Smooth muscle cell (in vitro differentiated cells): ENCODE results near the gene MYO1E. TPM values are rescaled to one million over a fixed set of nuclear protein-coding genes. Genes with fewer than 3 reads are reported as not detected.

Source experiments
- DNase-seq: peaks from one replicate; lab custom pipeline; 2025; ENCODE audit not compliant: unreplicated experiment; lab: John Stamatoyannopoulos, UW
- H2AFZ ChIP-seq: fragments of 200-600 bp; sonication (generic); 2 replicates; pipeline ENCODE4 v1.6.0; 2016; ENCODE audit warnings: antibody characterized with exemption, low read depth, mild to moderate bottlenecking
- H3F3A ChIP-seq: fragments of 200-600 bp; sonication (generic); 2 replicates; pipeline ENCODE4 v1.6.0; 2017; ENCODE audit warnings: antibody characterized with exemption, low read depth
- H3K27ac ChIP-seq: fragments of 200-600 bp; sonication (generic); 2 replicates; pipeline ENCODE4 v1.5.1; 2016; ENCODE audit warnings: low read depth, mild to moderate bottlenecking
- H3K27me3 ChIP-seq: fragments of 200-600 bp; sonication (generic); 2 replicates; pipeline ENCODE4 v1.6.1; 2016; ENCODE audit warnings: low read depth, mild to moderate bottlenecking
- H3K36me3 ChIP-seq: fragments of 200-600 bp; sonication (generic); 2 replicates; pipeline ENCODE4 v1.5.1; 2016; ENCODE audit warnings: low read depth
- H3K4me1 ChIP-seq: fragments of 200-600 bp; sonication (generic); 2 replicates; pipeline ENCODE4 v1.5.1; 2016; ENCODE audit warnings: low read depth
- H3K4me2 ChIP-seq: fragments of 200-600 bp; sonication (generic); 2 replicates; pipeline ENCODE4 v1.6.0; 2016; ENCODE audit warnings: mild to moderate bottlenecking
- H3K4me3 ChIP-seq: fragments of 200-600 bp; sonication (generic); 2 replicates; pipeline ENCODE4 v1.5.1; 2016; ENCODE audit warnings: mild to moderate bottlenecking
- H3K79me2 ChIP-seq: fragments of 200-600 bp; sonication (generic); 2 replicates; pipeline ENCODE4 v1.6.0; 2016; ENCODE audit warnings: low read depth, mild to moderate bottlenecking
- H3K9ac ChIP-seq: fragments of 200-600 bp; sonication (generic); 2 replicates; pipeline ENCODE4 v1.6.0; 2016; ENCODE audit warnings: low read depth
- H3K9me3 ChIP-seq: fragments of 200-600 bp; sonication (generic); replicated peaks from 2 replicates; pipeline ENCODE4 v1.5.1; 2016; ENCODE audit warnings: low read depth
- H4K20me1 ChIP-seq: fragments of 200-600 bp; sonication (generic); 2 replicates; pipeline ENCODE4 v1.6.0; 2016; ENCODE audit warnings: low read depth
- WGBS: methylation state at CpG from one replicate; pipeline ENCODE4 v1.1.7; 2016; ENCODE audit warnings: low lambda C conversion rate; 5-methylcytosine and 5-hydroxymethylcytosine counted together
- polyA plus RNA-seq: library from polyadenylated mRNA; unstranded; fragments of >200 nt; fragmentation: Nextera tagmentation; extraction: Ambion mirVana; gene quantifications from 2 replicates; pipeline ENCODE4 v1.2.1, GENCODE V29; 2016
- total RNA-seq: library from RNA; depleted of rRNA; stranded (reverse); fragments of >200 nt; gene quantifications from 2 replicates; pipeline ENCODE4 v1.2.3, GENCODE V29; 2014
- TF ChIP-seq, protein P1 (sequence below): fragments of 200-600 bp; sonication (generic); IDR thresholded peaks from 2 replicates; pipeline ENCODE4 v1.5.1; 2017; ENCODE audit warnings: borderline replicate concordance, mild to moderate bottlenecking, antibody characterized with exemption; ENCODE audit not compliant: insufficient read depth, poor library complexity, severe bottlenecking

MYO1E gene
- total and polyA plus RNA-seq, 2 experiments from 2014 or later, result 50.0 to 54.5 TPM

DNA sequence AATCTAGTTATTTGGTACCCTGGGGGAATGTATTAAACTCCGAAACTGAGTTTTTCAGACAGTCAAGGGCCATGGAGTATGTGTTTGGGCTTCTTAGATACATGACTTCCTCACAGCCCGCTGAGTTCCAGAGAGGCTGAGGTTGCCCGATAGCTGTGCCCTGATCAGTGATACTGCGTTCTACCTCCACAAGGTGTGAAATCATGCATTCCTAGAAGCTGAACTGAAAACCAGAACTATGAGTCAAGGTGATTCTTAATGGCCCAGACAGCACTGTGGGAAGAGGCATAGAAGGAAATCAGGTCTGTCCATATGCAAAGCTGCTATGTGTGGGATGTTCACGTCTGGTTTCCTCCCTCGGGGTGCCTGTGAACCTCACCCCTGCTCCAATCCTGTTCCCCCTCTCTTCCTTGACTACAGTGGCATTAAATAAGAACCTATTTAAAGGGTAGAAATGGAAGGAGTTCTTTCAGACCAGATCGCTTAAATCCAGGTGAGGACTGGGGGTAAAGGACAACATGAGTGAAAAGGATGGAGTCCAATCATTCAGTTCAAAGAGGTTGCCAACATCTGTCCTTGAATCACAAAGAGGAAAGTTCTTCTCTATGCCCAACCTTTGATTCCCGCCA is 74.3 kb downstream of the MYO1E start:
- Histone ChIP-seq H4K20me1 (peaks cover 20% of the 10 kb centered on the region), H3K4me1 (peaks cover 18% of the 10 kb centered on the region), H2AFZ (no peak overlapping the region), H3K27me3 (no peaks in the 10 kb centered on the region), H3K9me3 (no peaks in the 10 kb centered on the region), H3K79me2 (peaks cover 33% of the 10 kb centered on the region), H3K36me3 (no peaks in the 10 kb centered on the region), H3F3A (peaks cover 7% of the 10 kb centered on the region), H3K4me3 (no peak overlapping the region), H3K4me2 (no peak overlapping the region), H3K9ac (no peak overlapping the region), H3K27ac (peak overlapping the region; percentile 31)
- WGBS, result 80% methylated on average over 8 of the region's 8 CpGs
- DNase-seq, result no peak
- TF ChIP-seq, protein P1, sequence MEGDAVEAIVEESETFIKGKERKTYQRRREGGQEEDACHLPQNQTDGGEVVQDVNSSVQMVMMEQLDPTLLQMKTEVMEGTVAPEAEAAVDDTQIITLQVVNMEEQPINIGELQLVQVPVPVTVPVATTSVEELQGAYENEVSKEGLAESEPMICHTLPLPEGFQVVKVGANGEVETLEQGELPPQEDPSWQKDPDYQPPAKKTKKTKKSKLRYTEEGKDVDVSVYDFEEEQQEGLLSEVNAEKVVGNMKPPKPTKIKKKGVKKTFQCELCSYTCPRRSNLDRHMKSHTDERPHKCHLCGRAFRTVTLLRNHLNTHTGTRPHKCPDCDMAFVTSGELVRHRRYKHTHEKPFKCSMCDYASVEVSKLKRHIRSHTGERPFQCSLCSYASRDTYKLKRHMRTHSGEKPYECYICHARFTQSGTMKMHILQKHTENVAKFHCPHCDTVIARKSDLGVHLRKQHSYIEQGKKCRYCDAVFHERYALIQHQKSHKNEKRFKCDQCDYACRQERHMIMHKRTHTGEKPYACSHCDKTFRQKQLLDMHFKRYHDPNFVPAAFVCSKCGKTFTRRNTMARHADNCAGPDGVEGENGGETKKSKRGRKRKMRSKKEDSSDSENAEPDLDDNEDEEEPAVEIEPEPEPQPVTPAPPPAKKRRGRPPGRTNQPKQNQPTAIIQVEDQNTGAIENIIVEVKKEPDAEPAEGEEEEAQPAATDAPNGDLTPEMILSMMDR, result no peak

DNA sequence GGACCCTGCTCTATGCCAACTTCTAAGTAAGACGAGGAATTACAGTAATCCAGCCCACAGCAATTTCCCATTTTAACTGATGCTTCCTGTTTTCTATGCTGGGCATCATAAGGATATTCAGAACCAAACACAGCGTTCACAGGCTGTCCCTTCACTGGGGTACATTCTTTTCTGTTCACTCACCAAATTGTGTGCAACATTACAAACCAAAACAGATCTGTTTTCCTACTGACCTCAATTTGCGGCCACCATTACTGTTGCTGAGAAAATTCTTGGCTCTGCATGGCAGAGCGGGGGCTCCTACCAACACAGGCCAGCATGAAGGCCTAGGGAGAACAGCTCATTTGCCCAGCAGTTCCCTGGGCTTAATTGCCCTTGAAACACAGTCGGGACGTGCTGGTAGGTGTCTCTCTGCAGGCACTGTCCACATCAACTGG is 76.5 kb downstream of the MYO1E start:
- Histone ChIP-seq H3K4me3 (no peak overlapping the region), H3K27ac (peak overlapping the region; percentile 84), H3K9me3 (no peaks in the 10 kb centered on the region), H2AFZ (no peak overlapping the region), H3K79me2 (peaks cover 23% of the 10 kb centered on the region), H3K36me3 (no peaks in the 10 kb centered on the region), H3K27me3 (no peaks in the 10 kb centered on the region), H3K9ac (peak overlapping the region; percentile 44), H3K4me2 (peak overlapping the region; percentile 58), H4K20me1 (peaks cover 8% of the 10 kb centered on the region), H3K4me1 (peaks cover 31% of the 10 kb centered on the region), H3F3A (peaks cover 7% of the 10 kb centered on the region)
- 39% methylated on average over 6 of the region's 6 CpGs for whole genome bisulfite sequencing
- DNase-seq, result no peak
- TF ChIP-seq, protein P1, result no peak

DNA sequence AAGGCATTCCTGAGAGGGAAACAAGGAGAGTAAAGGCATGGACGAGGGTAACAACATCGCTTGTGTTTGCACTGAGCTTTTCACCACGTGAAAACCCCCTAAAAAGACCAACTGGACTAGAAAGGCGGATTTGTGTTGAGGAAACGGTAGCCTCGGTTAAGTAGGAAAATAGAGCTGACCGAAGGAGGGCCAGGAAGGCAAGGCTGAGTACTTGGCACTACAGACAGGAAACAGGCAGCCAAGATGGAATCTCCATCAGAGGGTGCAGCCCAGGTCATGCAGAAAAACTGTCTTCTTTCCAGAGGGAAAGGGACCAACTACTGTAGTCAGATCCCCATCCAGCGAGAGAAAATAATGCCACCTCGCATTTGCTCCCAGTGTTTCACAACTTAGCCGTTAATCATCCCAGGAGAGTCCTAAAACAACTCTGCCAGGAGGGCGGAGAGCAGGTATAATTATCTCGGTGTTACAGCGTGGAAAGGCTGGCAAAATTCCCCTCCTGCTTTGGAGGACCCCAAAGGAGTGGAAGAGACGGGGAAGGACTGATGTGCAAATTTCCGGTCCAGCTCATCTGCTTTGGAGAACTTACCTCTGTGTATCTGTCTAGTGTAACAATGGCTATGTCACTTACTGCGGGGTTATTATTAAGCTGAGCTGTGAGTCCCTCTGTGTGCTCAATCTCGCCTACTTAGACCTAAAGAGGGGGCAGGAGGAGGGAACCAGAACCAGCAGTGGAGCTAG is 77.2 kb downstream of the MYO1E start:
- H3K79me2 ChIP-seq, result peaks cover 23% of the 10 kb centered on the region
- no peaks in the 10 kb centered on the region for H3K9me3 ChIP-seq
- no peaks in the 10 kb centered on the region for H3K36me3 ChIP-seq
- peak overlapping the region; percentile 44 for H3K9ac ChIP-seq
- peak overlapping the region; percentile 58 for H3K4me2 ChIP-seq
- peak overlapping the region; percentile 84 for H3K27ac ChIP-seq
- peaks cover 7% of the 10 kb centered on the region for H3F3A ChIP-seq
- H3K27me3 ChIP-seq, result no peaks in the 10 kb centered on the region
- WGBS, result 65% methylated on average over 17 of the region's 17 CpGs
- H4K20me1 ChIP-seq, result peaks cover 16% of the 10 kb centered on the region
- H3K4me3 ChIP-seq, result no peak overlapping the region
- TF ChIP-seq, protein P1, result no peak
- DNase-seq, result no peak
- no peak overlapping the region for H2AFZ ChIP-seq
- H3K4me1 ChIP-seq, result peaks cover 31% of the 10 kb centered on the region
